Measurements from ENCODE around the gene ERGIC3. TPM values are rescaled to one million over a fixed set of nuclear protein-coding genes. Genes with fewer than 3 reads are reported as not detected.

ERGIC3 gene
- total RNA-seq, 2 donors from 2014 or later, result 139 to 145 TPM

Other genes with a start within 250 kb of the ERGIC3 start
- not detected for gene FAM83C, start 249.7 kb upstream of the ERGIC3 start, total RNA-seq
- 10 to 100 TPM; 76.2 to 84.1 TPM for gene UQCC1, start 130.1 kb upstream of the ERGIC3 start, total RNA-seq
- gene GDF5, start 103.8 kb upstream of the ERGIC3 start, total RNA-seq, result not detected
- gene CEP250, start 86.5 kb upstream of the ERGIC3 start, total RNA-seq, result 10 to 100 TPM; 45.1 to 55.0 TPM
- gene C20orf173, start 12.4 kb upstream of the ERGIC3 start, total RNA-seq, result not detected
- gene SPAG4, start 73.8 kb downstream of the ERGIC3 start, total RNA-seq, result 1 to 10 TPM; 8.7 to 9.8 TPM
- gene CPNE1, start 122.8 kb downstream of the ERGIC3 start, total RNA-seq, result 100 to 1,000 TPM; 459 to 512 TPM
- gene RBM12, start 122.8 kb downstream of the ERGIC3 start, total RNA-seq, result 10 to 100 TPM; 71.1 to 92.4 TPM
- gene NFS1, start 157.3 kb downstream of the ERGIC3 start, total RNA-seq, result 10 to 100 TPM; 43.3 to 46.0 TPM
- gene ROMO1, start 157.3 kb downstream of the ERGIC3 start, total RNA-seq, result 10 to 100 TPM; 51.4 to 53.8 TPM
- gene RBM39, start 200.2 kb downstream of the ERGIC3 start, total RNA-seq, result 100 to 1,000 TPM; 431 to 525 TPM
- 10 to 100 TPM; 68.1 to 68.6 TPM for gene PHF20, start 229.9 kb downstream of the ERGIC3 start, total RNA-seq

Measured in activated T-cell treated with anti-CD3 and anti-CD28 coated beads, Interleukin-2, amount 50 U/mL, for 72 hours (primary cell).